Measurements from ENCODE around the gene FIZ1. TPM values are rescaled to one million over a fixed set of nuclear protein-coding genes. Genes with fewer than 3 reads are reported as not detected.
A peak's percentile ranks its signal among the peaks of the same experiment; 100 is the strongest.

The FIZ1 gene
- total RNA-seq, 1 donor from 2014 or later: 14.3 TPM

DNA sequence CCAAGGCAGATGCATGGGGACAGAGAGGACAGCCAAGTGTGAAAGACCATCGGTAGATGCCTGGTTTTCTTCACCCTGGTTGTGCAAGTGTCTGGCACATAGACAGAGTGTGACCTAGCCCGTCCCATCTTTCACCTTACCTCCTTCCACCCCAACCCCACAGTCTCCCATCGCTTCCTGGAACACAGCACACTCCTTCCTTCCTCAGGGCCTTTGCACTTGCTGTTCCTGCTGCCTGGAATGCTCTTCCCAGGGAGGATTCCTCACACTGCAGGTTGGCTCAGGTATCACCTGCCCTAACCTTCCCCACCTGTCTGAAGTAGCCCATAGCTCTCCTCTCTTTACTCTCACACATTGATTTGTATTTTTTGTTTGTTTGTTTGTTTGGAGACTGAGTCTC lies 3.0 kb downstream of the FIZ1 start:
- DNase-seq: no peak
- Histone ChIP-seq H3K4me1 (peaks cover 15% of the 10 kb centered on the region), H3K36me3 (peaks cover 46% of the 10 kb centered on the region), H3K4me3 (no peak overlapping the region), H3K27me3 (ENCODE audit: low read depth) (no peaks in the 10 kb centered on the region), H3K27ac (no peak overlapping the region), H3K9me3 (no peaks in the 10 kb centered on the region)
- TF ChIP-seq, protein P1, sequence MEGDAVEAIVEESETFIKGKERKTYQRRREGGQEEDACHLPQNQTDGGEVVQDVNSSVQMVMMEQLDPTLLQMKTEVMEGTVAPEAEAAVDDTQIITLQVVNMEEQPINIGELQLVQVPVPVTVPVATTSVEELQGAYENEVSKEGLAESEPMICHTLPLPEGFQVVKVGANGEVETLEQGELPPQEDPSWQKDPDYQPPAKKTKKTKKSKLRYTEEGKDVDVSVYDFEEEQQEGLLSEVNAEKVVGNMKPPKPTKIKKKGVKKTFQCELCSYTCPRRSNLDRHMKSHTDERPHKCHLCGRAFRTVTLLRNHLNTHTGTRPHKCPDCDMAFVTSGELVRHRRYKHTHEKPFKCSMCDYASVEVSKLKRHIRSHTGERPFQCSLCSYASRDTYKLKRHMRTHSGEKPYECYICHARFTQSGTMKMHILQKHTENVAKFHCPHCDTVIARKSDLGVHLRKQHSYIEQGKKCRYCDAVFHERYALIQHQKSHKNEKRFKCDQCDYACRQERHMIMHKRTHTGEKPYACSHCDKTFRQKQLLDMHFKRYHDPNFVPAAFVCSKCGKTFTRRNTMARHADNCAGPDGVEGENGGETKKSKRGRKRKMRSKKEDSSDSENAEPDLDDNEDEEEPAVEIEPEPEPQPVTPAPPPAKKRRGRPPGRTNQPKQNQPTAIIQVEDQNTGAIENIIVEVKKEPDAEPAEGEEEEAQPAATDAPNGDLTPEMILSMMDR (IDR thresholded peaks at IDR 0.05): no peak
- intact Hi-C loops (cut with DNase I): no loop called here
- no peak for ATAC-seq

DNA sequence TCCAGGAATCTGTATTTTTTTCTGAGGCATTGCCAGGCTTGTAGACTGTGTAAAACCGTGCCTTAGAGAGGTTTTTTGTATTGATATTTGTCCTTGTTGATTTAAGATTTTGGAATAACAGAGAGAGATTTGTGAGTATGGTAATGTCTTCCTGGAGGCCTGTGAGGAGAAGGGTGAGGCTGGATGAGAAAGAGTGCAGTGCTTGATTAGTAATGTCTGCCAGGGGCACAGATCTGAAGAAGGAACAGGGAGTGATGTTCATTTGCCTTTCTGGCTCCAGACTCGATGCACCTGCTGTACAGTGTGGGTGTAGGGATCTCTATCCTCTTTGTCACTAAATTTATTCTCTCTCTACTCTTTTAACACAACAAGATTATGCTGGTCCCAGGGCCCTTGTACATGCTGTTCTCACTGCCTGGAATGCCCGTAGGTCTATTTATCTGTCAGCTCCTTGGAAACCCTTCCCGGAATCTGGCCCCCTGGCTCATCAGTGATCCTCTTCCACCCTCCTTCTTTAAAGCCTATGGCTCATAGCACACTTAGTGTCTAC lies 4.2 kb downstream of the FIZ1 start:
- DNase-seq (no peak), ATAC-seq (no peak)
- H3K4me1 ChIP-seq: peaks cover 7% of the 10 kb centered on the region
- H3K27me3 ChIP-seq (ENCODE audit: low read depth): no peaks in the 10 kb centered on the region
- H3K27ac ChIP-seq: no peak overlapping the region
- H3K36me3 ChIP-seq: peaks cover 46% of the 10 kb centered on the region
- no peaks in the 10 kb centered on the region for H3K9me3 ChIP-seq
- intact Hi-C loops (cut with DNase I): no loop called here
- TF ChIP-seq, protein P1 (IDR thresholded peaks at IDR 0.05): no peak
- no peak overlapping the region for H3K4me3 ChIP-seq

DNA sequence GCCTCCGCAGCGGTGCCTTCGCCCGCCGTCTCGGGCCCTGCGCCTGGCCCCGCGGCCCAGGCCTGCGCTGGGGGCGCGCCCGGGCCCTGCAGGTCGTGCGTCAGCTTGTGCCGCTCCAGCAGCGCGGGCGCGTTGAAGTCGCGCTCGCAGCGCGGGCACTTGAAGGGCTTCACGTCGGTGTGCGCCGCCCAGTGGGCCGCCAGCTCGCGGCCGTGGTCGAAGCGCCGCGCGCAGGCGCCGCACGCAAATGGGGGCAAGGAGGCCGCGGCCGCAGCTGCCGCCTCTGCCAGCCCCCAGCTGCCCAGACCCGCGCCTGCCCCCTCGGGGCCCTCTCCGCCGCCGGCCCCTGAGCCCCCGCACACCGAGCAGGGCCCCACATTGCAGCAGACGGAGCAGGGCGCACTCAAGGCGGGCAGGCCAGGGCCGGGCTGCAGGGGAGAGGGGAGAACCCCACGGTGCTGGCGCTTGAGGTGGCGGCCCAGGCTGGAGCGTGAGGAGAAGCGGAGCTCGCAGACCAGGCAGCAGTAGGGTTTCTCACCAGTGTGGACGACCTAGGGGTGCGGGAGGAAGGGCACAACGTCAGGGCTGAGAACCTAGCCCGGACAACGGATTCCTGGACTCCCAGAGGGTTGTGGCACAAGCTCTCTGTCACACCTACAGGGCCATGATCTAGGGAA lies 6.1 kb downstream of the FIZ1 start:
- H3K36me3 ChIP-seq: peaks cover 46% of the 10 kb centered on the region

DNA sequence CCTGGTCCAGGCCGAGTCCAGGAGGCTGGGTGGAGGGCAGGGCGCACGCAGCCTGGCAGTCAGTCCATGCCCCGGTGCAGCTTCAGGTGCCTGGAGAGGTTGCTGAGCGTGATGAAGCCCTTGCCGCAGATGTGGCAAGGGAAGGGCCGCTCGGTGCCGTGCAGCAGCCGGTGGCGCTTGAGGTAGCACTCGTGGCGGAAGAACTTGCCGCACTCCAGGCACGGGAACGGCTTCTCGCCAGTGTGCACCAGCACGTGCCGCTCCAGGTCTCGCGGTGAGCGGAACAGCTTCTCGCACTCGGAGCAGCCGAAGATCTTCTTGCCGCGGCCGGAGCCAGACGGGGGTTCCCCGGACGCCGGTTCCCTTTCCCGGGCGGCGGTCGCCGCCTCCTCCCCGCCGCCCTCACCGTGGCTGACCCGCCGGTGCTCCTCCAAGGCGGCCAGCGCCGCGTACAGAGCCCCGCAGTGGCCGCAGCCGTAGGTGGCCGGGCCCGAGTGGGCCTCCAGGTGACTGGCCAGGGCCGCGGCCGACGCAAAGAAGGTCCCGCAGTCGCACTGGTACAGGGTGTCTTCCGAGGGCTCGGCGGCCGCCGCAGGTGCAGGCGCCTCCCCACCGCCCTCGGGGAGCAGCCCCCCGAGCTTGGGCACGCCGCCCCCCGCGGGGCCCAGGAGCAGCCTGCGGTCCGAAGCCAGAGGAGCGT lies 6.8 kb downstream of the FIZ1 start:
- DNase-seq: no peak

More for the DNA sequence above, 6.1 kb downstream of the FIZ1 start:
- H3K27ac ChIP-seq: no peak overlapping the region
- TF ChIP-seq, protein P1 (IDR thresholded peaks at IDR 0.05): no peak
- H3K27me3 ChIP-seq (ENCODE audit: low read depth): no peaks in the 10 kb centered on the region
- ATAC-seq (peak in 1 of 2 donors; percentile 5), DNase-seq (no peak)
- H3K4me1 ChIP-seq: peaks cover 1% of the 10 kb centered on the region
- H3K4me3 ChIP-seq: no peak overlapping the region
- H3K9me3 ChIP-seq: no peaks in the 10 kb centered on the region
- intact Hi-C loops (cut with DNase I): no loop called here

DNA sequence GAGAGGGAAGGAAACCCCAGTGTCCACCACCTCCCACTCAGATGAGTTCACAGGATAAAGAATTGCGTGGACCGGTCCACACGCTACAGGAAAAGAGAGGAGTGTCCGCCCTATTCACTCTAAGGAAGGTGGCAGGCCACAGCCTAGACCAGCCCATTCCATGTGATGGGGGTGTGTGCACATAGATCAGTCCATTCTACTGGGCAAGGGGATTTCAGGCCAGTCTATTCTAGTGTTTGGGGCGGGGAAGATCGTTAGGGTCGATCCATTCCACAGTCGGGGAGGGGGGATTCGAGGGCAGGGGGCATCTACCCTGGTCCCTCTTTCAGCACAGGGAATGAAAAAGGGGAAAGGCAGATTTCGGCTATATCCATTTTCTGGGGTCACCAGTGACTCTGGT lies 7.8 kb downstream of the FIZ1 start:
- intact Hi-C loops (cut with DNase I): no loop called here
- H3K9me3 ChIP-seq: no peaks in the 10 kb centered on the region
- peaks cover 15% of the 10 kb centered on the region for H3K4me1 ChIP-seq
- no peak for ATAC-seq
- DNase-seq: no peak
- peaks cover 37% of the 10 kb centered on the region for H3K36me3 ChIP-seq
- TF ChIP-seq, protein P1 (IDR thresholded peaks at IDR 0.05): no peak
- H3K27me3 ChIP-seq (ENCODE audit: low read depth): no peaks in the 10 kb centered on the region
- no peak overlapping the region for H3K27ac ChIP-seq
- H3K4me3 ChIP-seq: no peak overlapping the region

More for the DNA sequence above, 6.8 kb downstream of the FIZ1 start:
- no peak for ATAC-seq
- Histone ChIP-seq H3K27me3 (ENCODE audit: low read depth) (no peaks in the 10 kb centered on the region), H3K4me1 (peaks cover 5% of the 10 kb centered on the region), H3K9me3 (no peaks in the 10 kb centered on the region), H3K36me3 (peaks cover 46% of the 10 kb centered on the region), H3K27ac (no peak overlapping the region), H3K4me3 (no peak overlapping the region)
- TF ChIP-seq, protein P1 (IDR thresholded peaks at IDR 0.05): no peak
- intact Hi-C loops (cut with DNase I): no loop called here

Data from lower lobe of right lung (tissue), 2 donors.